ENCODE measurements around the gene CELF4.

- TF ChIP-seq GATA2 (IDR thresholded peaks at IDR 0.05; ENCODE audit: low read depth, low read length) (no peak), GATA3 (IDR thresholded peaks at IDR 0.05; ENCODE audit: low read depth, low read length) (no peak)
These were observed 153.3 kb downstream of the CELF4 start for GRCh38 chr18:37412333-37412732.

Measured in SH-SY5Y (cell line).